Esophagus muscularis mucosa (tissue), 4 donors: Measurements from ENCODE around the gene PDXK.

ENCODE experiments used
- CTCF ChIP-seq, 3 experiments: fragments of 200-600 bp in 2 of 3; fragments of 450-650 bp in 1 of 3; sonication (generic) in 2 of 3; IDR thresholded peaks; one replicate each; pipeline ENCODE4 v1.5.1; 2017 to 2019; ENCODE audit warnings: antibody characterized with exemption in 3 of 3, mild to moderate bottlenecking in 2 of 3, moderate library complexity in 1 of 3
- EP300 ChIP-seq: sonication (generic); formaldehyde crosslinking; IDR thresholded peaks from one replicate; pipeline ENCODE4 v1.6.1; 2017; ENCODE audit warnings: antibody characterized with exemption
- POLR2A ChIP-seq: fragments of 450-650 bp; IDR thresholded peaks from one replicate; pipeline ENCODE4 v1.6.1; 2017; ENCODE audit warnings: antibody characterized with exemption, moderate library complexity, mild to moderate bottlenecking, low read depth
- POLR2AphosphoS5 ChIP-seq, 2 donors: sonication (generic); formaldehyde crosslinking; IDR thresholded peaks; one replicate each; pipeline ENCODE4 v1.6.1; 2017; ENCODE audit warnings: antibody characterized with exemption in 2 of 2

GRCh38 chr21:43734928-43735229 lies 15.9 kb downstream of the PDXK start:
- TF ChIP-seq EP300 (no peak), CTCF (IDR thresholded peaks at IDR 0.05) (no peak), POLR2A (no peak), POLR2AphosphoS5 (IDR thresholded peaks at IDR 0.05) (peak; percentile 13 to 38)
